Measurements from ENCODE around the gene KCNH3. TPM values are rescaled to one million over a fixed set of nuclear protein-coding genes. Genes with fewer than 3 reads are reported as not detected.

KCNH3 gene
- polyA plus RNA-seq, 1 donor (not counting 4 experiments of a cell fraction or from before 2014, with no cell fraction given): 0.08 TPM

- H4K20me1 ChIP-seq (ENCODE audit: control insufficient read depth, extremely low read depth, insufficient read depth, low read length): no peaks in the 10 kb centered on the region
- H3K27ac ChIP-seq (ENCODE audit: control insufficient read depth, insufficient read depth, low read length): no peak overlapping the region
- H3K79me2 ChIP-seq (ENCODE audit: control insufficient read depth, insufficient read depth, low read length): no peaks in the 10 kb centered on the region
- TF ChIP-seq CTCF (optimal IDR thresholded peaks at IDR 0.05 in 1 of 3, IDR thresholded peaks at IDR 0.05 in 1 of 3, conservative IDR thresholded peaks at IDR 0.05 in 1 of 3; ENCODE audit: extremely low read depth in 1 of 3, insufficient read depth in 2 of 3, low read length in 3 of 3) (no peak), EZH2 (IDR thresholded peaks at IDR 0.05; ENCODE audit: low read length) (no peak)
- no peak overlapping the region for H2AFZ ChIP-seq (ENCODE audit: control insufficient read depth, low read length)
- dilution Hi-C loops (cut with MboI; ENCODE audit: extremely low pct_ligation_motif_present, low sequenced_read_pairs): no loop called here
- H3K36me3 ChIP-seq (ENCODE audit: control insufficient read depth in 2 of 2, extremely low read depth in 1 of 2, insufficient read depth in 2 of 2, low read length in 2 of 2): peaks cover 5 to 7% of the 10 kb centered on the region in 2 experiments
- H3K27me3 ChIP-seq (ENCODE audit: control insufficient read depth, extremely low read depth, insufficient read depth, low read length): no peaks in the 10 kb centered on the region
- H3K4me1 ChIP-seq (ENCODE audit: control insufficient read depth, extremely low read depth, insufficient read depth, low read length): no peaks in the 10 kb centered on the region
- no peak overlapping the region for H3K4me3 ChIP-seq (ENCODE audit: control insufficient read depth in 2 of 3, extremely low read depth in 1 of 3, insufficient read depth in 2 of 3, low read depth in 1 of 3, low read length in 3 of 3)
- H3K4me2 ChIP-seq (ENCODE audit: control insufficient read depth, extremely low read depth, insufficient read depth, low read depth, low read length): no peak overlapping the region
- H3K9me3 ChIP-seq (ENCODE audit: control insufficient read depth, low read depth, low read length): no peaks in the 10 kb centered on the region
- H3K9ac ChIP-seq (ENCODE audit: control insufficient read depth, extremely low read depth, insufficient read depth, low read length): no peak overlapping the region
- no peaks in the 10 kb centered on the region for H3K9me1 ChIP-seq (ENCODE audit: control insufficient read depth, extremely low read depth, insufficient read depth, low read length)
- DNase-seq (ENCODE audit: low read depth, low spot score) (no peak), FAIRE-seq (no peak)
These were observed 39.8 kb downstream of the KCNH3 start for GRCh38 chr12:49578471-49579112.

GRCh38 chr12:49580572-49581535 lies 42.0 kb downstream of the KCNH3 start:
- H3K4me2 ChIP-seq (ENCODE audit: control insufficient read depth, extremely low read depth, insufficient read depth, low read depth, low read length): no peak overlapping the region
- no peak for TF ChIP-seq EZH2 (IDR thresholded peaks at IDR 0.05; ENCODE audit: low read length)
- TF ChIP-seq CTCF (optimal IDR thresholded peaks at IDR 0.05 in 1 of 3, IDR thresholded peaks at IDR 0.05 in 1 of 3, conservative IDR thresholded peaks at IDR 0.05 in 1 of 3; ENCODE audit: extremely low read depth in 1 of 3, insufficient read depth in 2 of 3, low read length in 3 of 3): peak; percentile 82 to 97 (median 91)
- H3K9ac ChIP-seq (ENCODE audit: control insufficient read depth, extremely low read depth, insufficient read depth, low read length): no peak overlapping the region
- H3K4me3 ChIP-seq (ENCODE audit: control insufficient read depth in 2 of 3, extremely low read depth in 1 of 3, insufficient read depth in 2 of 3, low read depth in 1 of 3, low read length in 3 of 3): no peak overlapping the region
- no peaks in the 10 kb centered on the region for H3K79me2 ChIP-seq (ENCODE audit: control insufficient read depth, insufficient read depth, low read length)
- H3K36me3 ChIP-seq (ENCODE audit: control insufficient read depth in 2 of 2, extremely low read depth in 1 of 2, insufficient read depth in 2 of 2, low read length in 2 of 2): peaks cover 0 to 10% of the 10 kb centered on the region in 2 experiments
- DNase-seq (ENCODE audit: low read depth, low spot score) (peak; percentile 41), FAIRE-seq (peak; percentile 55)
- no peaks in the 10 kb centered on the region for H4K20me1 ChIP-seq (ENCODE audit: control insufficient read depth, extremely low read depth, insufficient read depth, low read length)
- no peaks in the 10 kb centered on the region for H3K27me3 ChIP-seq (ENCODE audit: control insufficient read depth, extremely low read depth, insufficient read depth, low read length)
- dilution Hi-C loops (cut with MboI; ENCODE audit: extremely low pct_ligation_motif_present, low sequenced_read_pairs): no loop called here
- no peak overlapping the region for H3K27ac ChIP-seq (ENCODE audit: control insufficient read depth, insufficient read depth, low read length)
- no peaks in the 10 kb centered on the region for H3K9me3 ChIP-seq (ENCODE audit: control insufficient read depth, low read depth, low read length)
- H3K9me1 ChIP-seq (ENCODE audit: control insufficient read depth, extremely low read depth, insufficient read depth, low read length): no peaks in the 10 kb centered on the region
- H2AFZ ChIP-seq (ENCODE audit: control insufficient read depth, low read length): no peak overlapping the region
- no peaks in the 10 kb centered on the region for H3K4me1 ChIP-seq (ENCODE audit: control insufficient read depth, extremely low read depth, insufficient read depth, low read length)
